ENCODE results near the gene KCNH2.

Gene KCNH2

GRCh38 chr7:150994838-150995510, 16.9 kb upstream of the KCNH2 start:
- Mint-ChIP-seq H3K36me3 (ENCODE audit: low read depth) (peaks cover 5% of the 10 kb centered on the region), H3K4me3 (peak overlapping the region; percentile 15), H3K27ac (peak overlapping the region; percentile 62), H3K4me1 (ENCODE audit: low read depth) (peaks cover 44% of the 10 kb centered on the region), H3K27me3 (peaks cover 47% of the 10 kb centered on the region), H3K9me3 (peaks cover 16% of the 10 kb centered on the region)
- intact Hi-C loops (cut with micrococcal nuclease): no loop called here

- peak overlapping the region; percentile 62 for H3K27ac Mint-ChIP-seq
- peaks cover 20% of the 10 kb centered on the region for H3K9me3 Mint-ChIP-seq
- H3K27me3 Mint-ChIP-seq: peaks cover 50% of the 10 kb centered on the region
- H3K4me3 Mint-ChIP-seq: peak overlapping the region; percentile 15
- intact Hi-C loops (cut with micrococcal nuclease): no loop called here
- peaks cover 51% of the 10 kb centered on the region for H3K4me1 Mint-ChIP-seq (ENCODE audit: low read depth)
- H3K36me3 Mint-ChIP-seq (ENCODE audit: low read depth): peaks cover 5% of the 10 kb centered on the region
Observed at GRCh38 chr7:150994141-150994837, 16.2 kb upstream of the KCNH2 start.

- Mint-ChIP-seq H3K4me3 (no peak overlapping the region), H3K9me3 (peaks cover 20% of the 10 kb centered on the region), H3K27ac (no peak overlapping the region), H3K27me3 (peaks cover 50% of the 10 kb centered on the region), H3K36me3 (ENCODE audit: low read depth) (peaks cover 5% of the 10 kb centered on the region), H3K4me1 (ENCODE audit: low read depth) (peaks cover 57% of the 10 kb centered on the region)
- intact Hi-C loops (cut with micrococcal nuclease): no loop called here
Observed at GRCh38 chr7:150993511-150993910, 15.4 kb upstream of the KCNH2 start.

- Mint-ChIP-seq H3K36me3 (ENCODE audit: low read depth) (peaks cover 5% of the 10 kb centered on the region), H3K4me3 (no peak overlapping the region), H3K4me1 (ENCODE audit: low read depth) (peaks cover 57% of the 10 kb centered on the region), H3K27me3 (peaks cover 50% of the 10 kb centered on the region), H3K9me3 (peaks cover 20% of the 10 kb centered on the region), H3K27ac (no peak overlapping the region)
- intact Hi-C loops (cut with micrococcal nuclease): no loop called here
Observed at GRCh38 chr7:150992833-150993302, 14.7 kb upstream of the KCNH2 start.

- Mint-ChIP-seq H3K4me1 (ENCODE audit: low read depth) (peaks cover 50% of the 10 kb centered on the region), H3K9me3 (peaks cover 20% of the 10 kb centered on the region), H3K4me3 (no peak overlapping the region), H3K36me3 (ENCODE audit: low read depth) (peaks cover 5% of the 10 kb centered on the region), H3K27ac (no peak overlapping the region), H3K27me3 (peaks cover 50% of the 10 kb centered on the region)
- intact Hi-C loops (cut with micrococcal nuclease): no loop called here
Observed at GRCh38 chr7:150992051-150992640, 14.0 kb upstream of the KCNH2 start.

- Mint-ChIP-seq H3K9me3 (peaks cover 20% of the 10 kb centered on the region), H3K27ac (no peak within 1 kb of the TSS)
Observed at GRCh38 chr7:150990416-150991186, 12.5 kb upstream of the KCNH2 start, which contains the start of gene NOS3. NOS3 (plus strand) TSS chr7:150991017; CDS start chr7:150993804, 2,787 bp downstream.

GRCh38 chr7:150989456-150989855, 11.3 kb upstream of the KCNH2 start:
- peaks cover 39% of the 10 kb centered on the region for H3K4me1 Mint-ChIP-seq (ENCODE audit: low read depth)
- peaks cover 5% of the 10 kb centered on the region for H3K36me3 Mint-ChIP-seq (ENCODE audit: low read depth)
- no peak overlapping the region for H3K4me3 Mint-ChIP-seq
- H3K9me3 Mint-ChIP-seq: peaks cover 20% of the 10 kb centered on the region
- peaks cover 62% of the 10 kb centered on the region for H3K27me3 Mint-ChIP-seq
- intact Hi-C loops (cut with micrococcal nuclease): loop anchor here (5.0 to 10.0 kb wide), 2 partner anchors 92 to 215 kb away; no protein-coding TSS in a partner anchor
- H3K27ac Mint-ChIP-seq: peak overlapping the region; percentile 1

More at GRCh38 chr7:150990416-150991186, 12.5 kb upstream of the KCNH2 start, which contains the start of gene NOS3:
- H3K4me1 Mint-ChIP-seq (ENCODE audit: low read depth): peaks cover 47% of the 10 kb centered on the region
- intact Hi-C loops (cut with micrococcal nuclease): no loop called here
- peaks cover 5% of the 10 kb centered on the region for H3K36me3 Mint-ChIP-seq (ENCODE audit: low read depth)
- H3K4me3 Mint-ChIP-seq: no peak within 1 kb of the TSS
- H3K27me3 Mint-ChIP-seq: peaks cover 53% of the 10 kb centered on the region

GRCh38 chr7:150988230-150989226, 10.4 kb upstream of the KCNH2 start:
- H3K36me3 Mint-ChIP-seq (ENCODE audit: low read depth): peaks cover 5% of the 10 kb centered on the region
- H3K27ac Mint-ChIP-seq: peak overlapping the region; percentile 1
- H3K4me1 Mint-ChIP-seq (ENCODE audit: low read depth): peaks cover 30% of the 10 kb centered on the region
- H3K4me3 Mint-ChIP-seq: peak overlapping the region; percentile 39
- intact Hi-C loops (cut with micrococcal nuclease): loop anchor here (5.0 to 10.0 kb wide), 2 partner anchors 91 to 214 kb away; no protein-coding TSS in a partner anchor
- peaks cover 20% of the 10 kb centered on the region for H3K9me3 Mint-ChIP-seq
- peaks cover 66% of the 10 kb centered on the region for H3K27me3 Mint-ChIP-seq

- Mint-ChIP-seq H3K4me1 (ENCODE audit: low read depth) (peaks cover 30% of the 10 kb centered on the region), H3K27ac (no peak overlapping the region), H3K4me3 (no peak overlapping the region), H3K9me3 (peaks cover 19% of the 10 kb centered on the region), H3K27me3 (peaks cover 82% of the 10 kb centered on the region), H3K36me3 (ENCODE audit: low read depth) (peaks cover 5% of the 10 kb centered on the region)
- intact Hi-C loops (cut with micrococcal nuclease): loop anchor here (5.0 to 10.0 kb wide), 2 partner anchors 89 to 212 kb away; no protein-coding TSS in a partner anchor
Observed at GRCh38 chr7:150986556-150986955, 8.4 kb upstream of the KCNH2 start.

GRCh38 chr7:150986099-150986512, 8.0 kb upstream of the KCNH2 start:
- Mint-ChIP-seq H3K27ac (no peak overlapping the region), H3K9me3 (peaks cover 15% of the 10 kb centered on the region), H3K27me3 (peaks cover 83% of the 10 kb centered on the region), H3K4me3 (no peak overlapping the region), H3K4me1 (ENCODE audit: low read depth) (peaks cover 30% of the 10 kb centered on the region), H3K36me3 (ENCODE audit: low read depth) (peaks cover 5% of the 10 kb centered on the region)
- intact Hi-C loops (cut with micrococcal nuclease): loop anchor here (5.0 to 10.0 kb wide), 2 partner anchors 89 to 211 kb away; no protein-coding TSS in a partner anchor

GRCh38 chr7:150983893-150984368, 5.8 kb upstream of the KCNH2 start:
- Mint-ChIP-seq H3K4me1 (ENCODE audit: low read depth) (peaks cover 20% of the 10 kb centered on the region), H3K36me3 (ENCODE audit: low read depth) (no peaks in the 10 kb centered on the region), H3K4me3 (no peak overlapping the region), H3K27ac (no peak overlapping the region), H3K9me3 (no peaks in the 10 kb centered on the region), H3K27me3 (peaks cover 87% of the 10 kb centered on the region)
- intact Hi-C loops (cut with micrococcal nuclease): loop anchor here (10.0 kb wide), 1 partner anchor 209 kb away; no protein-coding TSS in a partner anchor

GRCh38 chr7:150982351-150982750, 4.2 kb upstream of the KCNH2 start:
- no peak overlapping the region for H3K4me3 Mint-ChIP-seq
- H3K9me3 Mint-ChIP-seq: no peaks in the 10 kb centered on the region
- intact Hi-C loops (cut with micrococcal nuclease): loop anchor here (10.0 kb wide), 1 partner anchor 208 kb away; no protein-coding TSS in a partner anchor
- peaks cover 81% of the 10 kb centered on the region for H3K27me3 Mint-ChIP-seq
- no peak overlapping the region for H3K27ac Mint-ChIP-seq
- H3K36me3 Mint-ChIP-seq (ENCODE audit: low read depth): no peaks in the 10 kb centered on the region
- H3K4me1 Mint-ChIP-seq (ENCODE audit: low read depth): peaks cover 19% of the 10 kb centered on the region
